Nephron progenitor cell (in vitro differentiated cells): ENCODE data around the gene PRICKLE2.
A peak's percentile ranks its signal among the peaks of the same experiment; 100 is the strongest.

Experiments used
- DNase-seq: peaks from one replicate; pipeline ENCODE4 v3.0.0; 2021
- H3K27ac Mint-ChIP-seq: 2 replicates; pipeline ENCODE4 v1.8.0; 2021; ENCODE audit warnings: mild to moderate bottlenecking, moderate library complexity, mixed read lengths
- H3K27me3 Mint-ChIP-seq: 2 replicates; pipeline ENCODE4 v1.8.0; 2021; ENCODE audit warnings: mild to moderate bottlenecking, low read depth, mixed read lengths; ENCODE audit not compliant: poor library complexity
- H3K36me3 Mint-ChIP-seq: 2 replicates; pipeline ENCODE4 v1.8.0; 2021; ENCODE audit warnings: low read depth, mixed read lengths
- H3K4me1 Mint-ChIP-seq: 2 replicates; pipeline ENCODE4 v1.8.0; 2021; ENCODE audit warnings: mixed read lengths
- H3K4me3 Mint-ChIP-seq: 2 replicates; pipeline ENCODE4 v1.8.0; 2021; ENCODE audit warnings: mild to moderate bottlenecking, moderate library complexity, mixed read lengths
- H3K9me3 Mint-ChIP-seq: 2 replicates; pipeline ENCODE4 v1.8.0; 2021; ENCODE audit warnings: mild to moderate bottlenecking, moderate library complexity, mixed read lengths
- CTCF ChIP-seq: fragments of 200-600 bp; sonication (generic); IDR thresholded peaks from 2 replicates; pipeline ENCODE4 v1.5.0; 2021; ENCODE audit warnings: antibody characterized with exemption

The PRICKLE2 gene

GRCh38 chr3:64163019-64163754 lies 62.1 kb downstream of the PRICKLE2 start:
- Mint-ChIP-seq H3K36me3 (peaks cover 31% of the 10 kb centered on the region), H3K27ac (peak overlapping the region; percentile 86), H3K9me3 (no peaks in the 10 kb centered on the region), H3K4me1 (peaks cover 63% of the 10 kb centered on the region), H3K27me3 (no peaks in the 10 kb centered on the region), H3K4me3 (no peak overlapping the region)
- no peak for DNase-seq
- TF ChIP-seq CTCF = no peak

- Mint-ChIP-seq H3K4me1 (peaks cover 80% of the 10 kb centered on the region), H3K4me3 (peak overlapping the region; percentile 23), H3K36me3 (peaks cover 40% of the 10 kb centered on the region), H3K9me3 (no peaks in the 10 kb centered on the region), H3K27me3 (no peaks in the 10 kb centered on the region), H3K27ac (peak overlapping the region; percentile 96)
- no peak for DNase-seq
- no peak for TF ChIP-seq CTCF
Observed at GRCh38 chr3:64161481-64161952, 63.7 kb downstream of the PRICKLE2 start.

GRCh38 chr3:64160000-64160695 lies 65.1 kb downstream of the PRICKLE2 start:
- Mint-ChIP-seq H3K9me3 (no peaks in the 10 kb centered on the region), H3K4me1 (peaks cover 84% of the 10 kb centered on the region), H3K27me3 (no peaks in the 10 kb centered on the region), H3K27ac (peak overlapping the region; percentile 62), H3K4me3 (no peak overlapping the region), H3K36me3 (peaks cover 39% of the 10 kb centered on the region)
- no peak for TF ChIP-seq CTCF
- DNase-seq = no peak

GRCh38 chr3:64158334-64158733 lies 66.9 kb downstream of the PRICKLE2 start:
- no peak for DNase-seq
- peaks cover 71% of the 10 kb centered on the region for H3K4me1 Mint-ChIP-seq
- H3K36me3 Mint-ChIP-seq = peaks cover 55% of the 10 kb centered on the region
- H3K9me3 Mint-ChIP-seq = no peaks in the 10 kb centered on the region
- no peaks in the 10 kb centered on the region for H3K27me3 Mint-ChIP-seq
- no peak overlapping the region for H3K27ac Mint-ChIP-seq
- no peak overlapping the region for H3K4me3 Mint-ChIP-seq
- no peak for TF ChIP-seq CTCF

GRCh38 chr3:64157150-64158035 lies 67.9 kb downstream of the PRICKLE2 start:
- H3K27me3 Mint-ChIP-seq = no peaks in the 10 kb centered on the region
- no peak for DNase-seq
- peaks cover 64% of the 10 kb centered on the region for H3K36me3 Mint-ChIP-seq
- no peak for TF ChIP-seq CTCF
- peaks cover 4% of the 10 kb centered on the region for H3K9me3 Mint-ChIP-seq
- peaks cover 62% of the 10 kb centered on the region for H3K4me1 Mint-ChIP-seq
- H3K27ac Mint-ChIP-seq = peak overlapping the region; percentile 76
- H3K4me3 Mint-ChIP-seq = no peak overlapping the region
